C4-2B (cell line): Measurements from ENCODE around the gene GPR162.

Experiments used
- CTCF ChIP-seq: fragments of 450-650 bp; conservative IDR thresholded peaks from 2 replicates; pipeline ENCODE4 v1.5.1; 2017; ENCODE audit warnings: mild to moderate bottlenecking
- ZFX ChIP-seq: fragments of 450-650 bp; IDR thresholded peaks from 2 replicates; pipeline ENCODE4 v1.6.1; 2017

DNA sequence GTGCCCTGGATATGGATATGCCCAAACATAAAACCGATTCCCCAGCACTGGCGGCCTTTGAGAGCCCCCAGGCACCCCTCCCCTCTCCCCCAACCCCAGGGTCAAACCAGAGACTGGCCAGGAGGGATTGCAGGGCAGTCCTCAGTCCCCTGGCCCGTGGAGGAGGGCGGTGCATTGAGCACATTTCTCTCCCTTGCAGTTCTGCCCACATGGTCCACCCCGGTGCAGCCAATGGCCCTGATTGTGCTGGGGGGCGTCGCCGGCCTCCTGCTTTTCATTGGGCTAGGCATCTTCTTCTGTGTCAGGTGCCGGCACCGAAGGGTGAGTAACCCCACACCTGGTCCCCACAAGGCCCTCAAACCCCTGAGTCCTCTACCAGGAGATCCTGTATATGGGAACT lies 3.4 kb upstream of the GPR162 start:
- no peak for TF ChIP-seq CTCF
- no peak for TF ChIP-seq ZFX
